ENCODE measurements around the gene URGCP. TPM values are rescaled to one million over a fixed set of nuclear protein-coding genes. Genes with fewer than 3 reads are reported as not detected.

Gene URGCP
- total RNA-seq, 1 experiment from 2014 or later = 28.0 TPM

DNA sequence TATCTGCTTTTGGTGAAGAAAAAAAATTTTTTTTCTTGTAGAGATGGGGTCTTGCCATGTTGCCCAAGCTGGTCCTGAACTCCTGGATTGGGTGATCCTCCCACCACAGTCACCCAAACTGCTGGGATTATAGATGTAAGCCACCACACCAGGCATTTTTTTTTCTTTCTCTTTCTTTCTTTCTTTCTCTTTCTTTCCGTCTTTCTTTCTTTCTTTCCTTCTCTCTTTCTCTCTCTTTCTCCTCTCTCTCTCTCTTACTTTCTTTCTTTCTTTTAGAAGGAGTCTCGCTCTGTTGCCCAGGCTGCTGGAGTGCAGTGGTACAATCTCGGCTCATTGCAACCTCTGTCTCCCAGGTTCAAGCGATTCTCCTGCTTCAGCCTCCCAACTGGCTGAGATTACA is 16.3 kb upstream of the URGCP start:
- Histone ChIP-seq H3K9ac (ENCODE audit: low read length) (no peak overlapping the region), H3K79me2 (ENCODE audit: insufficient read depth, low read length) (no peaks in the 10 kb centered on the region), H2AFZ (ENCODE audit: low read depth, low read length, poor library complexity, severe bottlenecking) (no peak overlapping the region), H4K20me1 (ENCODE audit: insufficient read depth) (no peaks in the 10 kb centered on the region), H3K36me3 (ENCODE audit: control insufficient read depth in 1 of 2, insufficient read depth in 2 of 2, low read length in 2 of 2) (no peaks in the 10 kb centered on the region), H3K4me2 (ENCODE audit: low read length) (no peak overlapping the region), H3K4me1 (ENCODE audit: control insufficient read depth in 1 of 2, insufficient read depth in 2 of 2, low read length in 2 of 2) (peaks cover 5 to 20% of the 10 kb centered on the region in 2 experiments; a peak in 3 of 4 replicates), H3K27me3 (ENCODE audit: insufficient read depth, low read length) (no peaks in the 10 kb centered on the region), H3K9me2 (ENCODE audit: insufficient read depth) (no peaks in the 10 kb centered on the region), H3K9me3 (ENCODE audit: control insufficient read depth in 1 of 2, insufficient read depth in 1 of 2, low read depth in 1 of 2, low read length in 2 of 2) (peaks cover 0 to 4% of the 10 kb centered on the region in 2 experiments; a peak in 1 of 4 replicates), H3K27ac (ENCODE audit: low read depth, low read length) (no peak overlapping the region), H3K4me3 (replicated peaks in 1 of 2; ENCODE audit: low read depth in 1 of 2, low read length in 2 of 2) (no peak overlapping the region)
- no TSS peak for BruUV-seq (replicated peaks)
- DNase-seq (ENCODE audit: low read depth, low spot score) (no peak), ATAC-seq (no peak)
- ChIA-PET CTCF (no interaction called here), RAD21 (ENCODE audit: low non-redundant PET in 1 of 2, low total read pairs in 2 of 2, uncharacterized antibody in 2 of 2, unreplicated experiment in 2 of 2) (no interaction called here), POLR2A (no interaction called here)
- TF ChIP-seq EZH2 (IDR thresholded peaks at IDR 0.05) (no peak), MAX (IDR thresholded peaks at IDR 0.05) (no peak), SP1 (IDR thresholded peaks at IDR 0.05; ENCODE audit: low read depth) (no peak), EGR1 (IDR thresholded peaks at IDR 0.05; ENCODE audit: low read depth) (no peak), FOSL1 (IDR thresholded peaks at IDR 0.05; ENCODE audit: low read depth) (no peak), REST (IDR thresholded peaks at IDR 0.05; ENCODE audit: low read depth) (no peak), ELF1 (IDR thresholded peaks at IDR 0.05; ENCODE audit: borderline replicate concordance, low read depth) (no peak), ZNF274 (IDR thresholded peaks at IDR 0.05; ENCODE audit: low read depth, low read length) (no peak), POLR2AphosphoS5 (IDR thresholded peaks at IDR 0.05; ENCODE audit: low read depth, low read length) (no peak), JUND (IDR thresholded peaks at IDR 0.05) (no peak), EZH2phosphoT487 (IDR thresholded peaks at IDR 0.05; ENCODE audit: borderline replicate concordance) (no peak), RAD21 (IDR thresholded peaks at IDR 0.05; ENCODE audit: low read depth) (no peak), ATF3 (IDR thresholded peaks at IDR 0.05) (no peak), TCF7L2 (IDR thresholded peaks at IDR 0.05; ENCODE audit: borderline replicate concordance, extremely low read depth, insufficient read depth, insufficient read length) (no peak), CBX3 (IDR thresholded peaks at IDR 0.05; ENCODE audit: low read depth) (no peak), SRF (IDR thresholded peaks at IDR 0.05; ENCODE audit: low read depth) (no peak)
- TF ChIP-seq, protein P1, sequence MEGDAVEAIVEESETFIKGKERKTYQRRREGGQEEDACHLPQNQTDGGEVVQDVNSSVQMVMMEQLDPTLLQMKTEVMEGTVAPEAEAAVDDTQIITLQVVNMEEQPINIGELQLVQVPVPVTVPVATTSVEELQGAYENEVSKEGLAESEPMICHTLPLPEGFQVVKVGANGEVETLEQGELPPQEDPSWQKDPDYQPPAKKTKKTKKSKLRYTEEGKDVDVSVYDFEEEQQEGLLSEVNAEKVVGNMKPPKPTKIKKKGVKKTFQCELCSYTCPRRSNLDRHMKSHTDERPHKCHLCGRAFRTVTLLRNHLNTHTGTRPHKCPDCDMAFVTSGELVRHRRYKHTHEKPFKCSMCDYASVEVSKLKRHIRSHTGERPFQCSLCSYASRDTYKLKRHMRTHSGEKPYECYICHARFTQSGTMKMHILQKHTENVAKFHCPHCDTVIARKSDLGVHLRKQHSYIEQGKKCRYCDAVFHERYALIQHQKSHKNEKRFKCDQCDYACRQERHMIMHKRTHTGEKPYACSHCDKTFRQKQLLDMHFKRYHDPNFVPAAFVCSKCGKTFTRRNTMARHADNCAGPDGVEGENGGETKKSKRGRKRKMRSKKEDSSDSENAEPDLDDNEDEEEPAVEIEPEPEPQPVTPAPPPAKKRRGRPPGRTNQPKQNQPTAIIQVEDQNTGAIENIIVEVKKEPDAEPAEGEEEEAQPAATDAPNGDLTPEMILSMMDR (IDR thresholded peaks at IDR 0.05 in 2 of 3, conservative IDR thresholded peaks at IDR 0.05 in 1 of 3; ENCODE audit: borderline replicate concordance in 1 of 3, insufficient read depth in 1 of 3, low read depth in 2 of 3, low read length in 2 of 3) = no peak
- intact Hi-C loops (cut with micrococcal nuclease) = no loop called here

Measured in HCT116 (cell line).